Measurements from ENCODE around the gene TSPAN31. TPM values are rescaled to one million over a fixed set of nuclear protein-coding genes. Genes with fewer than 3 reads are reported as not detected.

Gene TSPAN31
- total RNA-seq, 4 donors from 2014 or later, result 38.2 to 103 (median 51.0) TPM

DNA sequence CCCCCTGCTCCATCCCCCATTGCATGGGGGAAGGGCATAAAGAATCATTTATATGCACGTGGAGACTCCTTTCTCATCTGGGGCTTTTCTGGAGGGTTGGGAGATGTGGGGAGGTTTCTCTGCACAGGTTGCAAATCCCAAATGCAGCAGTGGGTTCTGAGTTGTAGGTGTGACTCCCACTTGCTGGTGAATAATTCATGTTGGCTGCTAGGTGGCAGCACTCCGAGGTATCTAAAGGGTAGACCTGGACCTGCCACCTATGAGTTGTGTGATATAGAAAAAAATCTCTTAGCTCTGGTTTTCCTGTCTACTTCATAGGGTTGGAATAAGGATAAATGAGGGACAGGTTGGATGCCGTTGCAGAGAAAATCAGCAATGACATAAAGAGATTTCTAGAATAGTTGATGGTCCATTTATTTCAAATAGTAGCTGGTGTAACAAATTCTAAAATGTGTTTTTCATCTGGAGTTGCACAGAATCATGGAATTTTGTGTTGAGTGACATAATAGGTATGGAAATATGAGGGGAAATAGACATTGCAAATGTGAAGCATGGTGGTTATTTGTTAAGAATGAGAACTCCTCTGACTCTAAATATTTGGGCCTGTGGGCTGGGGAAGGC is 14.6 kb downstream of the TSPAN31 start:
- H3K27me3 ChIP-seq, result peaks cover 15 to 23% of the 10 kb centered on the region in 2 donors
- intact Hi-C loops (cut with DNase I; ENCODE audit: low total_unique reads), result no loop called here
- no peak for DNase-seq
- no peaks in the 10 kb centered on the region for H3K36me3 ChIP-seq
- H3K27ac ChIP-seq, result no peak overlapping the region
- H3K4me1 ChIP-seq, result peaks cover 0 to 12% of the 10 kb centered on the region in 2 donors
- no peak for TF ChIP-seq POLR2A (IDR thresholded peaks at IDR 0.05)
- TF ChIP-seq CTCF (IDR thresholded peaks at IDR 0.05), result no peak
- no peaks in the 10 kb centered on the region for H3K9me3 ChIP-seq
- H3K4me3 ChIP-seq, result no peak overlapping the region

- Histone ChIP-seq H3K36me3 (no peaks in the 10 kb centered on the region), H3K9me3 (no peaks in the 10 kb centered on the region), H3K27me3 (peaks cover 24 to 26% of the 10 kb centered on the region in 2 donors), H3K4me1 (peaks cover 0 to 15% of the 10 kb centered on the region in 2 donors), H3K4me3 (no peak overlapping the region), H3K27ac (no peak overlapping the region)
- no peak for DNase-seq
- TF ChIP-seq CTCF (IDR thresholded peaks at IDR 0.05) (no peak), POLR2A (IDR thresholded peaks at IDR 0.05) (no peak)
- intact Hi-C loops (cut with DNase I; ENCODE audit: low total_unique reads), result no loop called here
Measured at GRCh38 chr12:57760347-57760982, 15.6 kb downstream of the TSPAN31 start.

DNA sequence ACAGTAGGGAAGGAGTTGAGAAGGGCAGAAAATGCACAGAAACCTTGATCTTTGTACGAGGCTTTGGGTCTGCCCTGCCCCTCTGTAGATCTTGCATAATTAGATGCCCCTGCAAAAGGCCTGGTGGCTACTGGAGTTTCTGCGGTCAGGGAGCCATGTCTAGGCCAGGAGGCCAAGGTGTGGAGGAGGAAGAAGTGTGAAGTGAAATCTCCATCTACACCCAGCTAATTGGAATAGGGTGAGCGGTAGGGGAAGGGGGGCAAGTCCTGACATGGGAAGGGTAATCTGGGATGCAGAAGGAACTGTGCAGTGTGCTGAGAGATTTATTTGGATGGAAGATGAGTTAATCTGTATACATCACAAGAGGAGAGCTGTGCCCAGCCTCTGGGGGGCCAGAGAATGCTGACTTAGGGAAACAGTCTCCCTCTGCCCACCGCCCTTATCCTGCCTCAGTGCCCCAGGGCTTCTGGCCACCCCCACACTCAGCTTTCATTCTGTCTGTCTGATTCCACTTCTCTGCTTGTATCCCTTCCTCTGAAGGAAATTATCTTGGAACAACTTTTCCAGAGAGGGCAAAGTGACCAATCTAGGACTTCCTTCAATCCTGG is 16.7 kb downstream of the TSPAN31 start:
- Histone ChIP-seq H3K9me3 (no peaks in the 10 kb centered on the region), H3K36me3 (no peaks in the 10 kb centered on the region), H3K4me3 (no peak overlapping the region), H3K27ac (no peak overlapping the region), H3K27me3 (peaks cover 24 to 26% of the 10 kb centered on the region in 2 donors), H3K4me1 (peaks cover 0 to 13% of the 10 kb centered on the region in 2 donors)
- intact Hi-C loops (cut with DNase I; ENCODE audit: low total_unique reads), result no loop called here
- no peak for TF ChIP-seq CTCF (IDR thresholded peaks at IDR 0.05)
- TF ChIP-seq POLR2A (IDR thresholded peaks at IDR 0.05), result no peak
- no peak for DNase-seq

DNA sequence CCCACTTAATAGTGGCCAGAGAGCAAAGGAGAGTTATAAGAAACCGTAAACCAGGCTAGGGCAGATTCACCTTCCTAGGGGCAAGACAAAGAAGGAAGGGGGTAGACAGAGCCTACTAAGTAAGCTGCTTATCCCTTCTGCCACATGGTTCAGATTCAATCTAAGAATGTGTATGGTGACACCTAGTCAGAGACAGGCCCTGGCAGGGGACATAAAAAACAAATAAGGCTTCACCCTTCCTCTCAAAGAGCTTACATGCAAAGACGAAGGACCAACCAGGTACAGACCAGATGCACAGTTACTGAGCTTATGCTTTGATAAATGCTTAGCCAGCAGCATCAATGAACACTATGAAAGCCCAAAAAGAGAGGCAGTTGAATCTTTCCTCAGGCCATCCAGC is 17.6 kb downstream of the TSPAN31 start:
- peaks cover 24 to 26% of the 10 kb centered on the region in 2 donors for H3K27me3 ChIP-seq
- intact Hi-C loops (cut with DNase I; ENCODE audit: low total_unique reads), result no loop called here
- H3K9me3 ChIP-seq, result no peaks in the 10 kb centered on the region
- no peak for DNase-seq
- H3K4me1 ChIP-seq, result peaks cover 0 to 13% of the 10 kb centered on the region in 2 donors
- H3K4me3 ChIP-seq, result no peak overlapping the region
- no peak overlapping the region for H3K27ac ChIP-seq
- no peaks in the 10 kb centered on the region for H3K36me3 ChIP-seq
- TF ChIP-seq CTCF (IDR thresholded peaks at IDR 0.05) (no peak), POLR2A (IDR thresholded peaks at IDR 0.05) (no peak)

Measured in uterus (tissue), 4 donors.